GM18867 (cell line): ENCODE data around the gene MS4A10.

Experiments
- ATAC-seq: cut with Tn5 transposase; IDR thresholded peaks from one replicate; pipeline ENCODE4 v1.9.1; 2021; ENCODE audit warnings: mild to moderate bottlenecking, moderate library complexity; ENCODE audit not compliant: unreplicated experiment

Gene MS4A10

GRCh38 chr11:60785806-60786361, 751 bp downstream of the MS4A10 start:
- ATAC-seq = no peak

GRCh38 chr11:60786811-60787567, 1.9 kb downstream of the MS4A10 start:
- no peak for ATAC-seq

GRCh38 chr11:60788401-60789125, 3.4 kb downstream of the MS4A10 start:
- no peak for ATAC-seq

GRCh38 chr11:60790726-60791125, 5.6 kb downstream of the MS4A10 start:
- ATAC-seq = no peak

GRCh38 chr11:60791153-60791933, 6.2 kb downstream of the MS4A10 start:
- ATAC-seq = no peak

GRCh38 chr11:60792521-60792920, 7.4 kb downstream of the MS4A10 start:
- no peak for ATAC-seq

GRCh38 chr11:60795291-60795690, 10.2 kb downstream of the MS4A10 start:
- no peak for ATAC-seq

- no peak for ATAC-seq
Observed at GRCh38 chr11:60797846-60798630, 12.9 kb downstream of the MS4A10 start.

GRCh38 chr11:60798631-60799030, 13.5 kb downstream of the MS4A10 start:
- no peak for ATAC-seq

GRCh38 chr11:60801194-60801593, 16.1 kb downstream of the MS4A10 start:
- ATAC-seq = no peak

- ATAC-seq = no peak
Observed at GRCh38 chr11:60803273-60803936, 18.3 kb downstream of the MS4A10 start.

- no peak for ATAC-seq
Observed at GRCh38 chr11:60809249-60809648, 24.1 kb downstream of the MS4A10 start.

GRCh38 chr11:60809691-60810090, 24.6 kb downstream of the MS4A10 start:
- no peak for ATAC-seq

GRCh38 chr11:60810151-60810550, 25.0 kb downstream of the MS4A10 start:
- ATAC-seq = no peak

GRCh38 chr11:60810569-60810968, 25.4 kb downstream of the MS4A10 start:
- ATAC-seq = no peak

GRCh38 chr11:60813324-60813723, 28.2 kb downstream of the MS4A10 start:
- ATAC-seq = no peak

- no peak for ATAC-seq
Observed at GRCh38 chr11:60814112-60814511, 29.0 kb downstream of the MS4A10 start.

GRCh38 chr11:60816590-60817157, 31.5 kb downstream of the MS4A10 start:
- no peak for ATAC-seq

GRCh38 chr11:60818057-60818456, 32.9 kb downstream of the MS4A10 start:
- ATAC-seq = no peak
